Type B pancreatic cell (in vitro differentiated cells): ENCODE results near the gene SLCO2A1. TPM values are rescaled to one million over a fixed set of nuclear protein-coding genes. Genes with fewer than 3 reads are reported as not detected.
A peak's percentile ranks its signal among the peaks of the same experiment; 100 is the strongest.

Source experiments
- DNase-seq: peaks from one replicate; pipeline ENCODE4 v3.0.0; 2021; ENCODE audit warnings: mixed read lengths; ENCODE audit not compliant: unreplicated experiment; ENCODE audit errors: extremely low spot score
- H3K27ac Mint-ChIP-seq: 2 replicates; pipeline ENCODE4 v1.8.0; 2021; ENCODE audit warnings: mild to moderate bottlenecking, mixed read lengths
- H3K27me3 Mint-ChIP-seq: 2 replicates; pipeline ENCODE4 v1.8.0; 2021; ENCODE audit warnings: mixed read lengths
- H3K36me3 Mint-ChIP-seq: 2 replicates; pipeline ENCODE4 v1.8.0; 2021; ENCODE audit warnings: mixed read lengths
- H3K4me1 Mint-ChIP-seq: one replicate; pipeline ENCODE4 v1.8.0; 2021; ENCODE audit warnings: mixed read lengths; ENCODE audit not compliant: unreplicated experiment
- H3K4me3 Mint-ChIP-seq: 2 replicates; pipeline ENCODE4 v1.8.0; 2021; ENCODE audit warnings: mild to moderate bottlenecking, mixed read lengths
- H3K9me3 Mint-ChIP-seq: 2 replicates; pipeline ENCODE4 v1.8.0; 2021; ENCODE audit warnings: mixed read lengths
- total RNA-seq: library from RNA; stranded (reverse); gene quantifications from 2 replicates; pipeline ENCODE4 v1.2.1, GENCODE V29; 2021; ENCODE audit warnings: low replicate concordance
- TF ChIP-seq, protein P1 (sequence below): fragments of 200-600 bp; sonication (generic); conservative IDR thresholded peaks from 2 replicates; pipeline ENCODE4 v1.5.0; 2021; ENCODE audit warnings: antibody characterized with exemption, mild to moderate bottlenecking

SLCO2A1 gene
- total RNA-seq, 1 donor from 2014 or later: 3.8 TPM

DNA sequence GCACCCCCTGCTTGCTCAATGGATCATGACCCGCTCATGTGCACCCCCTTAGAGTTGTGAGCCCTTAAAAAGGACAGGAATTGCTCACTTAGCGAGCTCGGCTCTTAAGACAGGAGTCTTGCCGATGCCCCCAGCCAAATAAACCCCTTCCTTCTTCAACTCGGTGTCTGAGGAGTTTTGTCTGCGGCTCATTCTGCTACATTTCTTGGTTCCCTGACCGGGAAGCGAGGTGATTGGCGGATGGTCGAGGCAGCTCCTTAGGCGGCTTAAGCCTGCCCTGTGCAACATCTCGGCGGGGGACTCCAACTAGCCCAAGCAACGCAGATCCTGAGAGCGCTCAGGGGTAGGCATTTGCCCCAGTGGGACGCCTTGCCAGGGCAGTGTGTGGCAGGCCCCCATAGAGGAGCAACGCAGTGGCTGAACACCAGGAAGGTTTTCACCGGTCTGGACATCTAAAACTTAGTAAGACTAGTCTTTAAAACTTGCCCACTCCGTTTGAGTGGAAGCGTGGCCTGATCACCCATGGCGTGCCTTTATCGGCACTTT lies 9.5 kb downstream of the SLCO2A1 start:
- peaks cover 3% of the 10 kb centered on the region for H3K27me3 Mint-ChIP-seq
- peak; percentile 54 for DNase-seq
- no peak overlapping the region for H3K4me3 Mint-ChIP-seq
- H3K4me1 Mint-ChIP-seq: peaks cover 7% of the 10 kb centered on the region
- no peaks in the 10 kb centered on the region for H3K9me3 Mint-ChIP-seq
- TF ChIP-seq, protein P1, sequence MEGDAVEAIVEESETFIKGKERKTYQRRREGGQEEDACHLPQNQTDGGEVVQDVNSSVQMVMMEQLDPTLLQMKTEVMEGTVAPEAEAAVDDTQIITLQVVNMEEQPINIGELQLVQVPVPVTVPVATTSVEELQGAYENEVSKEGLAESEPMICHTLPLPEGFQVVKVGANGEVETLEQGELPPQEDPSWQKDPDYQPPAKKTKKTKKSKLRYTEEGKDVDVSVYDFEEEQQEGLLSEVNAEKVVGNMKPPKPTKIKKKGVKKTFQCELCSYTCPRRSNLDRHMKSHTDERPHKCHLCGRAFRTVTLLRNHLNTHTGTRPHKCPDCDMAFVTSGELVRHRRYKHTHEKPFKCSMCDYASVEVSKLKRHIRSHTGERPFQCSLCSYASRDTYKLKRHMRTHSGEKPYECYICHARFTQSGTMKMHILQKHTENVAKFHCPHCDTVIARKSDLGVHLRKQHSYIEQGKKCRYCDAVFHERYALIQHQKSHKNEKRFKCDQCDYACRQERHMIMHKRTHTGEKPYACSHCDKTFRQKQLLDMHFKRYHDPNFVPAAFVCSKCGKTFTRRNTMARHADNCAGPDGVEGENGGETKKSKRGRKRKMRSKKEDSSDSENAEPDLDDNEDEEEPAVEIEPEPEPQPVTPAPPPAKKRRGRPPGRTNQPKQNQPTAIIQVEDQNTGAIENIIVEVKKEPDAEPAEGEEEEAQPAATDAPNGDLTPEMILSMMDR: no peak
- no peak overlapping the region for H3K27ac Mint-ChIP-seq
- H3K36me3 Mint-ChIP-seq: no peaks in the 10 kb centered on the region

DNA sequence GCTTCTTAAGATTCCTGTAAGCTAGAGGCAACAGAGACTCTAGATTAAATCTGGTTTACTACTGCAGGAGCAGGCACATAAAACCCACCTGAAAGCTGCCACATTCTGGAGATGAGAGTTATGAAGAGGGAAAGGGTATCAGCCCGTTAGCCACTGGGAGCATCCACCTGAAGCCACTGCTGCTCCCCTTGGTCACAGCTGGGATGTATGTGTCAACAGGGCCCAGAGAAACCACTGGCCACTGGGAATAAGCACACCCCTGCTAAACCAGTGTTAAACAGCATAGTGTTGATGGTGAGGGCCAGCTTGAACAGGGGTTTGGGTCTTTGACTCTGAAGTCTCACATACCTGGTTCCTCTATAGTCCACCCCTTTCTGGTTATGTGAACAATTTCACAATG lies 10.9 kb downstream of the SLCO2A1 start:
- Mint-ChIP-seq H3K36me3 (no peaks in the 10 kb centered on the region), H3K27ac (no peak overlapping the region), H3K4me1 (peaks cover 7% of the 10 kb centered on the region), H3K4me3 (no peak overlapping the region), H3K27me3 (peaks cover 3% of the 10 kb centered on the region), H3K9me3 (no peaks in the 10 kb centered on the region)
- TF ChIP-seq, protein P1: no peak
- peak; percentile 29 for DNase-seq

DNA sequence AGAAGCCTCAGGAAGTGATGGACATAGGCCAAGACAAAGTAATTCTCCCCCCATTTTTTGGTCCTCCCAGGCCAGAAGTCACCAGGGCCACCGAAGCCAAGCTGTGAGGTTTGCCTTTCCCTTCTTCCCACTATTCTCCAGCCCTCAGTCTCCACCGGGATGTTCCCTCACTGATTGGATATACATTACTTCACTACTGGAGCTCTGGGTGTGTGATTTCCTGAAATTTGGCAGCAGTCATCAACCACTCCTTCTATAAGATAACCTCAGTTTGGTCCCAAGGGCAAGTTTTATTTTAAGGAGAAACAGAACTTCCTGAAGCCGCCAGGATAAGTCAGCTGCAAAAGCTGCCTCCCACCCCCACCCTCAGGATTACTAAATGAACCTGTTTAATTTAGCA lies 11.3 kb downstream of the SLCO2A1 start:
- Mint-ChIP-seq H3K4me1 (peaks cover 7% of the 10 kb centered on the region), H3K9me3 (no peaks in the 10 kb centered on the region), H3K27ac (no peak overlapping the region), H3K4me3 (no peak overlapping the region), H3K27me3 (peaks cover 2% of the 10 kb centered on the region), H3K36me3 (no peaks in the 10 kb centered on the region)
- peak; percentile 8 for DNase-seq
- TF ChIP-seq, protein P1: no peak

DNA sequence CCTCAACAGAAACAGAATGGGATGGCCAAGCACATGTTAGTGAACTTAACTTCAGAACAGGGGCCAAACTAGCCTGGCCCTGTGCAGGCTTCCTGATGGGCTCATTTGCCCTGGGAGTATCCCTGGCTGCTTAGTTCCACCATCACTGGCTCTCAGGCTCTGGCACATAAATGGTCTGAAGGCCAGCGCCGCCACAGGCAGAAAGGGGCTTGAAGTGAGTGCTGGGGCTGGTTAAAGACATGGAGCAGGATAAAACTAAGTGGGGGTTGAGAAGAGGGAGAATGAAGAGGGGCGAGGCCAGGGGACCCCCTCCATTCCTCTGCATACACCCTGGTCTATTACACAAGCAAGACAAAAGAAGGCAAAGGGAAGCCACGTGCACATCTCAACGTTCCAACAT lies 12.2 kb downstream of the SLCO2A1 start:
- Mint-ChIP-seq H3K27me3 (no peaks in the 10 kb centered on the region), H3K4me1 (peaks cover 7% of the 10 kb centered on the region), H3K4me3 (no peak overlapping the region), H3K9me3 (no peaks in the 10 kb centered on the region), H3K36me3 (no peaks in the 10 kb centered on the region), H3K27ac (no peak overlapping the region)
- peak; percentile 45 for DNase-seq
- TF ChIP-seq, protein P1: no peak

DNA sequence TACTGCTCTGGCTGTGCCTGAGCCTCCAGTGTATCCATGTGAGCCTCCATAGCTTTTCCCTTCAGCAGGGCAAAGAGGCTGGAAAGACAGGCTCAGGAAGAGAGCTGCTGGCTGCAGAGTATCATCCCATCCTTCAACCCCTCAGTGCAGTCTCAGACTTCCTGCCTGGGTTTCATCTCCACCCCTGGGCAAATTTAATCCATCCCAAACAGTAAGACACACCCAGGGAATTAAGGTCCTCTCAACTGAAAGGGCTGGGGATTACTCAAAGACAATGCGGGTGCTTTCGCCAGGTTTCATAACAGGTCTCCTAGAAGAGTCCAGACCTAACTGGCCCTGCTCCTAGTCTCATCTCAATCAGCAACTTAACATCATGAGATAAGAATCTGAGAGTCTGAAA lies 15.5 kb downstream of the SLCO2A1 start:
- H3K9me3 Mint-ChIP-seq: no peaks in the 10 kb centered on the region
- no peak overlapping the region for H3K27ac Mint-ChIP-seq
- H3K4me1 Mint-ChIP-seq: peaks cover 7% of the 10 kb centered on the region
- no peak for DNase-seq
- TF ChIP-seq, protein P1: no peak
- no peaks in the 10 kb centered on the region for H3K27me3 Mint-ChIP-seq
- H3K36me3 Mint-ChIP-seq: no peaks in the 10 kb centered on the region
- H3K4me3 Mint-ChIP-seq: no peak overlapping the region

DNA sequence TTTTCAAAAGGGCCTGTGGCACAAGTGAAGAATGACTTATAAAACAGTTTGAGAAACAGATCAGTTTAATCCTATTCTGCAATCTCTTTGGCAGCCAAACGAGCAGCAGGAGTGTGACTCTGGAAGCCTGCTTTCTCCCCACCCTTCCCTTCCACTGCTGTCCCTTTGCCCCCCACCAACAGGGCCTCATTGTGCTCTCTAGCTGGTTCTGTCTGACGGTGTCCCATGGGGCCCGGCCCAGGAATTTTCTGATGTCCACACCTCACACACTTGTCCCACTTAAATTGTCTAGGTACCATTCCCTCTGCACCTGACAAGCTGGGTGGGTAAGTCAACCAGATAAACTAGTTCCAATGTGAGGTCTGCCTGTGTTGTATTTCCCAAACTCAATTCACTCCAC lies 16.4 kb downstream of the SLCO2A1 start:
- H3K27me3 Mint-ChIP-seq: no peaks in the 10 kb centered on the region
- no peak overlapping the region for H3K4me3 Mint-ChIP-seq
- H3K36me3 Mint-ChIP-seq: no peaks in the 10 kb centered on the region
- H3K4me1 Mint-ChIP-seq: peaks cover 5% of the 10 kb centered on the region
- H3K27ac Mint-ChIP-seq: no peak overlapping the region
- TF ChIP-seq, protein P1: no peak
- DNase-seq: no peak
- H3K9me3 Mint-ChIP-seq: no peaks in the 10 kb centered on the region
